IMR-90 (cell line): ENCODE data around the gene RIOX2. TPM values are rescaled to one million over a fixed set of nuclear protein-coding genes. Genes with fewer than 3 reads are reported as not detected.

Experiments used
- ATAC-seq: fragments of 200-7000 bp; cut with Tn5 transposase; 2 replicates; pipeline ENCODE4 v1.9.1; 2020; ENCODE audit warnings: low read depth, mild to moderate bottlenecking, moderate library complexity
- BruUV-seq: library from RNA; stranded (reverse); fragments of 400-500 nt; replicated peaks from 2 replicates; lab custom pipeline; 2021; lab: Mats Ljungman, UMichigan
- CTCF ChIA-PET: fragments of 300-600 bp; formaldehyde crosslinking; extraction: SDS; loops from one replicate; lab custom pipeline; 2021; ENCODE audit warnings: antibody characterized with exemption; lab: Yijun Ruan, JAX
- POLR2A ChIA-PET: fragments of 300-600 bp; sonication (Branson Sonifier 250); formaldehyde crosslinking; loops from one replicate; lab custom pipeline; 2022; ENCODE audit warnings: antibody characterized with exemption; ENCODE audit not compliant: unreplicated experiment; lab: Charles Lee
- DNase-seq: peaks from one replicate; pipeline ENCODE4 v3.0.0; 2013
- H2AFZ ChIP-seq: replicated peaks from 2 replicates; pipeline ENCODE3; 2013; ENCODE audit warnings: low read length, mild to moderate bottlenecking; ENCODE audit not compliant: poor library complexity
- H2AK5ac ChIP-seq: 2 replicates; pipeline ENCODE4 v1.6.1; 2013; ENCODE audit warnings: low read depth, low read length, inconsistent platforms
- H2AK9ac ChIP-seq: replicated peaks from 2 replicates; pipeline ENCODE3; 2013; ENCODE audit warnings: mild to moderate bottlenecking, low read depth, low read length, moderate library complexity; ENCODE audit not compliant: poor library complexity
- H2BK120ac ChIP-seq: 2 replicates; pipeline ENCODE4 v1.6.1; 2013; ENCODE audit warnings: low read depth, low read length, inconsistent platforms
- H2BK15ac ChIP-seq: 3 replicates; pipeline ENCODE4 v1.6.1; 2013; ENCODE audit warnings: low read depth, low read length, inconsistent platforms
- H2BK20ac ChIP-seq: 2 replicates; pipeline ENCODE4 v1.6.1; 2013; ENCODE audit warnings: low read depth, mild to moderate bottlenecking, inconsistent platforms, low read length, moderate library complexity
- H2BK5ac ChIP-seq: 2 replicates; pipeline ENCODE4 v1.6.1; 2013; ENCODE audit warnings: mild to moderate bottlenecking, low read depth, low read length, inconsistent platforms; ENCODE audit not compliant: poor library complexity, severe bottlenecking
- H3K14ac ChIP-seq: replicated peaks from 2 replicates; pipeline ENCODE4 v1.6.1; 2013; ENCODE audit warnings: low read depth, low read length, inconsistent platforms
- H3K18ac ChIP-seq: 2 replicates; pipeline ENCODE4 v1.6.1; 2013; ENCODE audit warnings: low read depth, low read length, control low read depth
- H3K23ac ChIP-seq: 2 replicates; pipeline ENCODE4 v1.6.1; 2013; ENCODE audit warnings: low read depth, low read length, inconsistent platforms
- H3K27ac ChIP-seq: 2 replicates; pipeline ENCODE4 v1.5.1; 2013; ENCODE audit warnings: mild to moderate bottlenecking, control low read depth, low read length; ENCODE audit not compliant: insufficient read depth
- H3K27me3 ChIP-seq: 2 replicates; pipeline ENCODE4 v1.6.1; 2013; ENCODE audit warnings: low read length; ENCODE audit not compliant: control insufficient read depth, insufficient read depth
- H3K36me3 ChIP-seq: 2 replicates; pipeline ENCODE4 v1.6.1; 2013; ENCODE audit warnings: low read length, mixed read lengths; ENCODE audit not compliant: control insufficient read depth, insufficient read depth
- H3K4ac ChIP-seq: 2 replicates; pipeline ENCODE4 v1.6.1; 2013; ENCODE audit warnings: low read depth, low read length, inconsistent platforms
- H3K4me1 ChIP-seq: 2 replicates; pipeline ENCODE4 v1.6.1; 2013; ENCODE audit warnings: low read length, mixed read lengths; ENCODE audit not compliant: control insufficient read depth, insufficient read depth
- H3K4me2 ChIP-seq: 2 replicates; pipeline ENCODE4 v1.6.1; 2013; ENCODE audit warnings: low read depth, mild to moderate bottlenecking, control low read depth, low read length, moderate library complexity
- H3K4me3 ChIP-seq: 2 replicates; pipeline ENCODE4 v1.5.1; 2013; ENCODE audit warnings: low read depth, mild to moderate bottlenecking, control low read depth, low read length, moderate library complexity; ENCODE audit not compliant: insufficient read depth
- H3K56ac ChIP-seq: 2 replicates; pipeline ENCODE4 v1.6.1; 2013; ENCODE audit warnings: low read length, inconsistent platforms; ENCODE audit not compliant: insufficient read depth; ENCODE audit errors: extremely low read depth
- H3K79me1 ChIP-seq, 2 experiments: 2 replicates each; pipeline ENCODE4 v1.6.1; 2013; ENCODE audit warnings: low read length in 2 of 2, inconsistent platforms in 1 of 2, low read depth in 1 of 2
- H3K9ac ChIP-seq: 2 replicates; pipeline ENCODE4 v1.6.1; 2013; ENCODE audit warnings: low read depth, low read length, control low read depth
- H3K9me1 ChIP-seq: 2 replicates; pipeline ENCODE4 v1.6.1; 2013; ENCODE audit warnings: low read length, inconsistent platforms; ENCODE audit not compliant: insufficient read depth
- H3K9me3 ChIP-seq: 2 replicates; pipeline ENCODE4 v1.6.1; 2013; ENCODE audit warnings: low read length; ENCODE audit not compliant: control insufficient read depth, insufficient read depth
- H4K20me1 ChIP-seq: 2 replicates; pipeline ENCODE4 v1.6.1; 2013; ENCODE audit warnings: low read length, inconsistent platforms; ENCODE audit not compliant: insufficient read depth
- H4K5ac ChIP-seq: 2 replicates; pipeline ENCODE4 v1.6.1; 2013; ENCODE audit warnings: mild to moderate bottlenecking, low read depth, low read length, control low read depth
- H4K8ac ChIP-seq, 2 experiments: 2 replicates each; pipeline ENCODE4 v1.6.1; 2013; ENCODE audit warnings: low read depth in 2 of 2, low read length in 2 of 2, control low read depth in 1 of 2, inconsistent platforms in 1 of 2
- H4K91ac ChIP-seq: 2 replicates; pipeline ENCODE4 v1.6.1; 2013; ENCODE audit warnings: low read depth, low read length, inconsistent platforms; ENCODE audit not compliant: insufficient read depth
- BHLHE40 ChIP-seq: fragments of 150-350 bp; IDR thresholded peaks from 2 replicates; pipeline ENCODE4 v1.6.1; 2016; ENCODE audit warnings: mild to moderate bottlenecking, low read depth, low read length
- CEBPB ChIP-seq: IDR thresholded peaks from 2 replicates; pipeline ENCODE4 v1.6.1; 2012; ENCODE audit warnings: low read depth, low read length, improper control_type of control experiment
- CHD1 ChIP-seq: IDR thresholded peaks from 2 replicates; pipeline ENCODE4 v1.6.1; 2012; ENCODE audit warnings: low read depth, low read length, improper control_type of control experiment
- FOS ChIP-seq: fragments of 150-350 bp; IDR thresholded peaks from 2 replicates; pipeline ENCODE4 v1.6.1; 2016; ENCODE audit warnings: low read depth, low read length
- NFE2L2 ChIP-seq: fragments of 150-350 bp; IDR thresholded peaks from 2 replicates; pipeline ENCODE4 v1.6.1; 2016; ENCODE audit warnings: low read depth, mild to moderate bottlenecking, low read length
- POLR2A ChIP-seq: IDR thresholded peaks from 2 replicates; pipeline ENCODE4 v1.6.1; 2012; ENCODE audit warnings: mild to moderate bottlenecking, low read depth, low read length
- SMC3 ChIP-seq: fragments of 150-350 bp; IDR thresholded peaks from 2 replicates; pipeline ENCODE4 v1.6.1; 2016; ENCODE audit warnings: low read depth, mild to moderate bottlenecking, antibody characterized with exemption, low read length, moderate library complexity
- WGBS, 2 experiments: methylation state at CpG; one replicate each; pipeline versions ENCODE4 v1.1.5 to v1.1.7; 2013; ENCODE audit warnings: missing lambda C conversion rate in 2 of 2; ENCODE audit not compliant: insufficient read length in 1 of 2; ENCODE audit errors: extremely low coverage in 2 of 2; 5-methylcytosine and 5-hydroxymethylcytosine counted together
- dilution Hi-C: fragments of 300-500 bp; cut with HindIII; formaldehyde crosslinking; loops from one replicate; pipeline ENCODE4 v1.14.3; 2018; ENCODE audit warnings: low sequenced_read_pairs; ENCODE audit not compliant: unreplicated experiment
- in situ Hi-C: fragments of 300-500 bp; cut with MboI; formaldehyde crosslinking; loops from 3 replicates; pipeline ENCODE4 v1.14.3; 2019; ENCODE audit warnings: low sequenced_read_pairs, inconsistent platforms, mixed read lengths
- intact Hi-C: fragments of 100-400 bp; cut with micrococcal nuclease; formaldehyde crosslinking; loops from 2 replicates; pipeline ENCODE4 v1.10.0; 2022
- polyA plus RNA-seq, 3 experiments: library from polyadenylated mRNA; depleted of rRNA; stranded (reverse); fragments of >200 nt; gene quantifications; 2 replicates each; pipeline ENCODE4 v1.2.3, GENCODE V29; 2012; ENCODE audit warnings: low replicate concordance in 1 of 3
- total RNA-seq: library from RNA; depleted of rRNA; stranded (reverse); fragments of >200 nt; gene quantifications from 2 replicates; pipeline ENCODE4 v1.2.3, GENCODE V29; 2012
- TF ChIP-seq, protein P1 (sequence below): conservative IDR thresholded peaks from 2 replicates; pipeline ENCODE4 v1.5.1; 2012; ENCODE audit warnings: mild to moderate bottlenecking, low read depth, low read length, improper control_type of control experiment
- TF ChIP-seq, protein P2 (sequence below): fragments of 150-350 bp; IDR thresholded peaks from 2 replicates; pipeline ENCODE4 v1.6.1; 2016; ENCODE audit warnings: low read depth, mild to moderate bottlenecking, low read length, moderate library complexity, borderline replicate concordance

The RIOX2 gene
- total and polyA plus RNA-seq, 2 of the 4 experiments (the other 2 are of a cell fraction): 17.2 to 26.7 TPM

DNA sequence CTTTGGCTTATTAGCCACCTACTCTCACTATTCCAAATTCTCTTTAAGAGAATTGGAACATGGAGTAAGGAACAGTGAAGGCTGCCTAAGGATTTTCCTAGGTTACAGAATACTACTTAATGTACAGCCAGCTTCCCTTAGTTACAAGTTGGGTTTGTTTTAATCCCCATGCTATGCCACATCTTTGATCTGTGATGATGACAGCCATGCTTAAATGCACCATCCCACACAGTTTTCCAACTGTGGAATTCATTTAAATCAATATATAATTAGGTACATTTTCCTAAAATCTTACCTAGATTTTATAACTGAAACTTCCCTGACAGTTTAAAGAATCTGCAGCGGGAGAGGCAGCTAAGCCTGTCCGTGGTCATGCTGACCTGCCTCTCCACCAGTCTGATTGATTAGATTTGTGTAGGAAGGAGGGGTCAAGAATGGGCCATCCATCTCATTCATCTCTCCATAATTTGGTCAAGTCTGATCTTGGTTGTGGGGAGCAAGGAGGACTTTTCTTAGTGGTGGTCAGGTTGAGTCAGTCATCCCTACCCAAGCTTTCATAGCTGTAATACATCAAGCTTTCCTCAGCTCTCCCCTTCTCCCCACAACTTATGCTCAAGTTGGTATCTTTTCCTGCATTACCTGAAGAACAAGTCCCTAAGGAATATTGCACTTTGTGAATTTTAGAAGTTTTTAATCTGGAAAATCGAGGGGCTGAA is 37.1 kb downstream of the RIOX2 start:
- CTCF ChIA-PET: no interaction called here
- no CpG with 5 or more reads among the region's 3 CpGs for WGBS, 2 experiments
- H3K27me3 ChIP-seq: no peaks in the 10 kb centered on the region
- no TSS peak for BruUV-seq
- H2AK5ac ChIP-seq: no peak overlapping the region
- no peak overlapping the region for H4K91ac ChIP-seq
- H2AFZ ChIP-seq: no peak overlapping the region
- dilution Hi-C loops: no loop called here
- no peak overlapping the region for H3K4ac ChIP-seq
- H3K18ac ChIP-seq: no peak overlapping the region
- H3K56ac ChIP-seq: no peak overlapping the region
- H3K23ac ChIP-seq: no peak overlapping the region
- no peak overlapping the region for H2AK9ac ChIP-seq
- no peak overlapping the region for H3K4me2 ChIP-seq
- no peak overlapping the region for H3K9ac ChIP-seq
- H3K9me3 ChIP-seq: no peaks in the 10 kb centered on the region
- no peak overlapping the region for H2BK20ac ChIP-seq
- no peak overlapping the region for H3K4me3 ChIP-seq
- no peak overlapping the region for H3K27ac ChIP-seq
- H2BK5ac ChIP-seq: no peak overlapping the region
- ATAC-seq: no peak
- intact Hi-C loops: no loop called here
- no peak overlapping the region for H3K14ac ChIP-seq
- no peaks in the 10 kb centered on the region; the same call in 1 of the 2 replicates for H3K4me1 ChIP-seq
- POLR2A ChIA-PET: no interaction called here
- H3K79me1 ChIP-seq: no peaks in the 10 kb centered on the region
- no peaks in the 10 kb centered on the region for H4K20me1 ChIP-seq
- in situ Hi-C loops: no loop called here
- no peak overlapping the region for H4K8ac ChIP-seq
- no peak for DNase-seq
- peaks cover 3% of the 10 kb centered on the region for H3K9me1 ChIP-seq
- H2BK15ac ChIP-seq: no peak overlapping the region
- H3K36me3 ChIP-seq: peaks cover 18% of the 10 kb centered on the region
- H2BK120ac ChIP-seq: no peak overlapping the region
- TF ChIP-seq NFE2L2: no peak
- no peak for TF ChIP-seq POLR2A
- TF ChIP-seq, protein P1, sequence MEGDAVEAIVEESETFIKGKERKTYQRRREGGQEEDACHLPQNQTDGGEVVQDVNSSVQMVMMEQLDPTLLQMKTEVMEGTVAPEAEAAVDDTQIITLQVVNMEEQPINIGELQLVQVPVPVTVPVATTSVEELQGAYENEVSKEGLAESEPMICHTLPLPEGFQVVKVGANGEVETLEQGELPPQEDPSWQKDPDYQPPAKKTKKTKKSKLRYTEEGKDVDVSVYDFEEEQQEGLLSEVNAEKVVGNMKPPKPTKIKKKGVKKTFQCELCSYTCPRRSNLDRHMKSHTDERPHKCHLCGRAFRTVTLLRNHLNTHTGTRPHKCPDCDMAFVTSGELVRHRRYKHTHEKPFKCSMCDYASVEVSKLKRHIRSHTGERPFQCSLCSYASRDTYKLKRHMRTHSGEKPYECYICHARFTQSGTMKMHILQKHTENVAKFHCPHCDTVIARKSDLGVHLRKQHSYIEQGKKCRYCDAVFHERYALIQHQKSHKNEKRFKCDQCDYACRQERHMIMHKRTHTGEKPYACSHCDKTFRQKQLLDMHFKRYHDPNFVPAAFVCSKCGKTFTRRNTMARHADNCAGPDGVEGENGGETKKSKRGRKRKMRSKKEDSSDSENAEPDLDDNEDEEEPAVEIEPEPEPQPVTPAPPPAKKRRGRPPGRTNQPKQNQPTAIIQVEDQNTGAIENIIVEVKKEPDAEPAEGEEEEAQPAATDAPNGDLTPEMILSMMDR: no peak
- TF ChIP-seq CEBPB: no peak
- no peak for TF ChIP-seq SMC3
- TF ChIP-seq CHD1: no peak
- TF ChIP-seq, protein P2, sequence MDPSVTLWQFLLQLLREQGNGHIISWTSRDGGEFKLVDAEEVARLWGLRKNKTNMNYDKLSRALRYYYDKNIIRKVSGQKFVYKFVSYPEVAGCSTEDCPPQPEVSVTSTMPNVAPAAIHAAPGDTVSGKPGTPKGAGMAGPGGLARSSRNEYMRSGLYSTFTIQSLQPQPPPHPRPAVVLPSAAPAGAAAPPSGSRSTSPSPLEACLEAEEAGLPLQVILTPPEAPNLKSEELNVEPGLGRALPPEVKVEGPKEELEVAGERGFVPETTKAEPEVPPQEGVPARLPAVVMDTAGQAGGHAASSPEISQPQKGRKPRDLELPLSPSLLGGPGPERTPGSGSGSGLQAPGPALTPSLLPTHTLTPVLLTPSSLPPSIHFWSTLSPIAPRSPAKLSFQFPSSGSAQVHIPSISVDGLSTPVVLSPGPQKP: no peak
- no peak for TF ChIP-seq BHLHE40
- no peak for TF ChIP-seq FOS
- H4K5ac ChIP-seq: no peak overlapping the region
